SK-N-SH treated with all-trans-retinoic acid at 6 μM for 48 hours (cell line): ENCODE data around the gene TRIM33.

Experiments used
- ATAC-seq: fragments of 200-7000 bp; cut with Tn5 transposase; 3 replicates; pipeline ENCODE4 v1.9.1; 2020; ENCODE audit warnings: mild to moderate bottlenecking, moderate library complexity
- BACH2 ChIP-seq: fragments of 250-450 bp; sonication (Bioruptor Pico); IDR thresholded peaks from 2 replicates; pipeline ENCODE4 v1.9.0; 2021; ENCODE audit warnings: mild to moderate bottlenecking, borderline replicate concordance
- CSDC2 ChIP-seq: fragments of 250-450 bp; sonication (Bioruptor Pico); IDR thresholded peaks from 2 replicates; pipeline ENCODE4 v1.5.0; 2020; ENCODE audit warnings: mild to moderate bottlenecking, moderate library complexity
- CSRNP3 ChIP-seq: fragments of 250-450 bp; sonication (Bioruptor Pico); IDR thresholded peaks from 2 replicates; pipeline ENCODE4 v1.5.1; 2021; ENCODE audit warnings: mild to moderate bottlenecking, moderate library complexity
- ESRRG ChIP-seq: fragments of 250-450 bp; sonication (Bioruptor Pico); IDR thresholded peaks from 2 replicates; pipeline ENCODE4 v1.6.1; 2021; ENCODE audit warnings: mild to moderate bottlenecking
- GLIS3 ChIP-seq: fragments of 250-450 bp; sonication (Bioruptor Pico); IDR thresholded peaks from 2 replicates; pipeline ENCODE4 v1.5.0; 2020; ENCODE audit warnings: mild to moderate bottlenecking, moderate library complexity
- ISL1 ChIP-seq: fragments of 250-450 bp; sonication (Bioruptor Pico); IDR thresholded peaks from 2 replicates; pipeline ENCODE4 v2.1.2; 2022; ENCODE audit warnings: mild to moderate bottlenecking, moderate library complexity
- OSR1 ChIP-seq: fragments of 250-450 bp; sonication (Bioruptor Pico); IDR thresholded peaks from 2 replicates; pipeline ENCODE4 v1.8.0; 2022; ENCODE audit warnings: moderate library complexity, mild to moderate bottlenecking, inconsistent platforms
- PATZ1 ChIP-seq: fragments of 250-450 bp; sonication (Bioruptor Pico); IDR thresholded peaks from 2 replicates; pipeline ENCODE4 v1.8.0; 2020; ENCODE audit warnings: mild to moderate bottlenecking, moderate library complexity, borderline replicate concordance
- POU6F1 ChIP-seq: fragments of 250-450 bp; sonication (Bioruptor Pico); IDR thresholded peaks from 2 replicates; pipeline ENCODE4 v1.8.0; 2021; ENCODE audit warnings: low read depth, mild to moderate bottlenecking, moderate library complexity, borderline replicate concordance
- PPARA ChIP-seq: fragments of 250-450 bp; sonication (Bioruptor Pico); IDR thresholded peaks from 2 replicates; pipeline ENCODE4 v1.5.0; 2020; ENCODE audit warnings: mild to moderate bottlenecking, borderline replicate concordance
- RARB ChIP-seq: fragments of 250-450 bp; sonication (Bioruptor Pico); IDR thresholded peaks from 2 replicates; pipeline ENCODE4 v1.8.0; 2021; ENCODE audit warnings: mild to moderate bottlenecking, moderate library complexity
- SNAI2 ChIP-seq: fragments of 250-450 bp; sonication (Bioruptor Pico); IDR thresholded peaks from 2 replicates; pipeline ENCODE4 v1.5.0; 2020; ENCODE audit warnings: mild to moderate bottlenecking, moderate library complexity
- TCF4 ChIP-seq: fragments of 250-450 bp; sonication (Bioruptor Pico); IDR thresholded peaks from 2 replicates; pipeline ENCODE4 v1.8.0; 2021; ENCODE audit warnings: mild to moderate bottlenecking, moderate library complexity, borderline replicate concordance
- TOX ChIP-seq: fragments of 250-450 bp; sonication (Bioruptor Pico); IDR thresholded peaks from 2 replicates; pipeline ENCODE4 v1.8.0; 2021; ENCODE audit warnings: mild to moderate bottlenecking, moderate library complexity, borderline replicate concordance
- TSHZ2 ChIP-seq: fragments of 250-450 bp; sonication (Bioruptor Pico); IDR thresholded peaks from 2 replicates; pipeline ENCODE4 v1.5.0; 2020; ENCODE audit warnings: mild to moderate bottlenecking, moderate library complexity
- ZC3H10 ChIP-seq: fragments of 250-450 bp; sonication (Bioruptor Pico); IDR thresholded peaks from 2 replicates; pipeline ENCODE4 v1.5.1; 2021; ENCODE audit warnings: mild to moderate bottlenecking, moderate library complexity
- ZFP30 ChIP-seq: fragments of 450-650 bp; formaldehyde crosslinking; IDR thresholded peaks from 2 replicates; pipeline ENCODE4 v1.5.0; 2022; ENCODE audit warnings: mild to moderate bottlenecking, moderate library complexity
- ZNF565 ChIP-seq: fragments of 450-650 bp; formaldehyde crosslinking; conservative IDR thresholded peaks from 2 replicates; pipeline ENCODE4 v1.5.0; 2020; ENCODE audit warnings: low read depth, mild to moderate bottlenecking, moderate library complexity
- ZNF70 ChIP-seq: fragments of 450-650 bp; formaldehyde crosslinking; IDR thresholded peaks from 2 replicates; pipeline ENCODE4 v1.5.0; 2020; ENCODE audit warnings: mild to moderate bottlenecking, moderate library complexity

Gene TRIM33

DNA sequence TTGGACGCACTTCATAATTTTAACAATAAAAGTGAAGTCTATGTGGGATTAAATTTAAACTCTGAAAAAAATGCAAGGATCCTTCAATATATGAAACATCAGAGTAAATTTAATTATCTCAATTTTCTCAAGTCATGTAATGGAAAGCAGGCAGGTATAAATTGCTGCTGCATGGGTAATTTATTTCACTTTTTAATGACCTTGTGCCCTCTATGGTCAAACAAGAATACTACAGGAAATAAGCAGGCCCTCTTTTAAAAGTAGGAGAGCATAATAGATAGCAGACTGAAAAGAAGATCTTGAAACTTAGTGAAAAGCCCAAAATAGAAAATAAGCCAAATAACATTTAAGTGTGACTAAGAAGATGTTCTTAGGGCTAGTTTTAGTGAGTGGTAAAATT lies 47.5 kb upstream of the TRIM33 start:
- TF ChIP-seq ZFP30 (CRISPR knock-in tag) (no peak), ZNF70 (no peak), ISL1 (CRISPR knock-in tag) (no peak)
- peak; percentile 76 for ATAC-seq

- ATAC-seq = no peak
- TF ChIP-seq POU6F1 (CRISPR knock-in tag) (no peak), ZNF565 (CRISPR knock-in tag) (no peak), PATZ1 (CRISPR knock-in tag) (no peak), OSR1 (CRISPR knock-in tag) (no peak), GLIS3 (no peak), ISL1 (CRISPR knock-in tag) (no peak), ESRRG (CRISPR knock-in tag) (no peak), ZFP30 (CRISPR knock-in tag) (no peak), TSHZ2 (CRISPR knock-in tag) (no peak)
Observed at GRCh38 chr1:114554577-114554976, 43.6 kb upstream of the TRIM33 start.

GRCh38 chr1:114552106-114552639 lies 41.2 kb upstream of the TRIM33 start:
- TF ChIP-seq ZFP30 (CRISPR knock-in tag) (no peak), GLIS3 (no peak), RARB (CRISPR knock-in tag) (no peak)
- no peak for ATAC-seq

- ATAC-seq = no peak
- TF ChIP-seq ZNF70 = no peak
- no peak for TF ChIP-seq ZC3H10
- TF ChIP-seq GLIS3 = no peak
- TF ChIP-seq PPARA (CRISPR knock-in tag) = no peak
- TF ChIP-seq POU6F1 (CRISPR knock-in tag) = no peak
- no peak for TF ChIP-seq PATZ1 (CRISPR knock-in tag)
- no peak for TF ChIP-seq TSHZ2 (CRISPR knock-in tag)
- no peak for TF ChIP-seq BACH2 (CRISPR knock-in tag)
- TF ChIP-seq CSDC2 (CRISPR knock-in tag) = no peak
- no peak for TF ChIP-seq ZFP30 (CRISPR knock-in tag)
- no peak for TF ChIP-seq SNAI2
- TF ChIP-seq ZNF565 (CRISPR knock-in tag) = no peak
- TF ChIP-seq TCF4 (CRISPR knock-in tag) = no peak
- TF ChIP-seq CSRNP3 = no peak
- no peak for TF ChIP-seq TOX
- no peak for TF ChIP-seq ESRRG (CRISPR knock-in tag)
Observed at GRCh38 chr1:114551400-114551799, 40.4 kb upstream of the TRIM33 start.
